GM18867 (cell line): ENCODE data around the gene MED14.
"Not testable (repeated sequence)": the region's sequence is repeated elsewhere in the genome, so short reads cannot be mapped to it uniquely, and the experiment has no call there.

Experiments
- ATAC-seq: cut with Tn5 transposase; IDR thresholded peaks from one replicate; pipeline ENCODE4 v1.9.1; 2021; ENCODE audit warnings: mild to moderate bottlenecking, moderate library complexity; ENCODE audit not compliant: unreplicated experiment

MED14 gene

DNA sequence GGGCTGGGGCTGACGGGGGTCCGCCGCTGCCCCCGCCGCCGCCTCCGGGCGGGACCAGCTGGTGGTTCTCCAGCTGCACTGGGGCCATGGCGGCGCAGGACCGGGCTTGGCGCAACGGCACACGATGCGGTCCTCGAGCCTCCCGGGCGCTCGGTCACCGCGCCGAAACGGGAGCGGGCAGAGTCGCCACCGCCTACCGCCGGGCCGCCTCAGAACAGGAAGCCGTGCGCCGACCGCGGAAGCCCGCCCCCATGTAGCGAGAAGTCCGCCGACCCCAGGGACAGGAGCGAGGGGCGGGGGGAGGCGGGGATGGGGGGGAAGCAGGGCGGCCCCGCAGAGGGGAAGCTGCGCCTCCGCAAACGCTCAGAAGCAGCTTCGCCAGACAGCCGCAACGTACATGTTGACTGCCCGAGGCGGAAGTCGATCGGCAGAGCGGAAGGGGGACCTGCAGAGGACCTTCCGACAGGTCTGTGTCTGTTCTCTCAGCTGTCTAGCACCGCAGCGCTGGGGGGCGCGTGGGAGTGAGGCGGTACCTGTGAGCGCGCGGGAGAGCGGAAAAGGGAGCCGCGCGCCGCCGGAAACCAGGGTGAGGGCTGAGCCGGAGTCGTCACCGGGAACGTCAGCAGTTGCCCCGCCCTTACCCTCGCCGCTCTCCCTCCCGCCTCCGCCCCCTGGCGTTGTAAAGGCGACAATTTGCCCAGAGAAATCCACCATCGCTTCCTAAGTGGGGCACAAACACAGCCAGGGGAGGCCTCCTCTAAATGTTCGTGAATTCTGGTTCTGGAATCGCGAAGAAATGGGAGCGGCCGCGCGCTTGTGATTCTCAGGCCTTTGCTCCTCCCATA, at the start of gene MED14:
MED14 (minus strand) TSS at position 218 of the 845 bp plus-strand sequence; CDS start at position 88, 130 bp downstream.
- ATAC-seq = peak; percentile 87

DNA sequence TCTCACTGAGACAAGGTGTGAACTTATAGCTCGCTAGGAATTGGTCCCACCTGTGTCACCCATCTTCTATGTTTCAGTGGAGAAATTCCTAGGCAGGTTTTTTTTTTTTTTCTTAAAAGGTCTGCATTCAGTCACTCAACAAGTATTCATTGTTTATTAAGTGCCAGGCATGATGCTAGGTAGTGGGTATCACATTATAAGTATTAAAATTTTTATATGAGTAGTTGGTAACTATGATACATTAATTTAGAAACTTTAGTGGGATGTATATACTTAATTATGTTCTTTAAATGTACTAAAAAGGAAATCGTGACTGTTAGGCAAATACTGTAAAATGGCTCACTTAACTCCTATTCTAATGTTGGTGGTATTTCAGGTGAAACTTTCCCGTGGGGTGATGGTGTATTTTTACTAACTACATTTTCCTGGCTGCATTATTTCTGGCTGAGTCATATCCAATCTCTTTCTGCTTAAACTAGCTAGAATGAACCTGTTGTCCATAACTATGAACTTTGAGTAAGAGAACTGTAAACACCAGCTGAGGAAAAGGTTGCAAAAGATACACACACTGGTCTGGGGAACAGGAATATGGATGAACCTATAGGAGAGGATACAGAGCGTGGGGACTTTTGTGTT, 49.3 kb upstream of the MED14 start:
- no peak for ATAC-seq

DNA sequence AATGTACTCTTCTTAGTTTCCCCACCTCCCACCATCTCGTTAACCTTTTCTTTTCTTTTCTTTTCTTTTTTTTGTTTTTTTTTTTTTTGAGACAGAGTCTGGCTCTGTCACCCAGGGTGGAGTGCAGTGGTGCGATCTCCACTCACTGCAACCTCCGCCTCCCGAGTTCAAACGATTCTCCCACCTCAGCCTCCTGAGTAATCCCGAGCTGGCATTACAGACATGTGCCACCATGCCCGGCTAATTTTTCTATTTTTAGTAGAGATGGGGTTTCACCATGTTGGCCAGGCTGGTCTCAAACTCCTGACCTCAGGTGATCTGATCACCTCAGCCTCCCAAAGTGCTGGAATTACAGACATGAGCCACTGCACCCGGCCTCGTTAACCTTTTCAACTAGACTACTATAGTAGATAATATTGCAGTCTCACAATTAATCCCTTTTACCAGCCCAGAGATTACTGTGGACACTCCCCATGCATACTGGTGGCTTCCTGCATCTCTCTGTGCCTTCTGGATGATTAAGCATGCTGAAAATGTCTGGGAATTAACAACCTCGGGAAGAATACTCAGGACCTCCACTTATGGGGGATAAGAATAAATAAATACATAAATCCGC, 47.4 kb upstream of the MED14 start:
- ATAC-seq = not testable (repeated sequence)

DNA sequence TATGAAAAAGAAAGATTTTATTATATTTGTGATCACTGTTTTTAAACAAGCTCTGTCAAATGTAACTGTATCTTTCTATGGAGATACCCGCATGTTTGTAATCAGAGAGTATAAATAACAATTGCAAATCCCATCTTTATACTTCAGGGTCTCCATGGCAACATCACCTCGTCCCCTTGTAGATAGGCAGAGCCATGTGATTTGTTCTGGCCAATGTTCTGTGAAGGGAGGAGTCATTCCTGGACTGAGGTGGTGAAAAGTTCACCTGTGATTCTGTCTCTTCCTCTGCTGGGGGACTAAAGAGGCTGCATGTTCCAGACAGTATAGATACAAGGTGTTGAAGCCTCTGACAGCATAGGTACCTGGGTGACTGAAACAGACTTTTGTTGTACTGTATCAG, 45.6 kb upstream of the MED14 start:
- ATAC-seq = no peak

DNA sequence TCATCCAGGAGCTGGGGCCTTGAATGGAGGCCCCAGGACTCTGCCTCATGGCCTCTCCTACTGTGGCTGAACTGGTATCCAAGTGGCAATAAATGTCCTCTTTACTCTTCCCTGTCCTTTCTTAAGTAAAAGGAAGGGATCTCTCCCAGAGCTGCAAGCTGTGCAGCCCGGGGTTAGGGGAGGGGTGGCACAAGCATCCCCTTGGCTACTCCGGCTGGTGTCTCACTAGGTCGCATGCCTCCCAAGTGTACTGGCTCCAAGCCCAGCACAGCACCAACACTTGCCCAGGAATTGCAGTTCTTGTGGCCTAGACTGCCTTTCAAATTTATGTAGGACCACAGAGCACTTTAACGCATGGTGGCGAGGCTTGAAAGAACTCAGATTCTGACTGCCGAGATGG, 44.7 kb upstream of the MED14 start:
- ATAC-seq = no peak

DNA sequence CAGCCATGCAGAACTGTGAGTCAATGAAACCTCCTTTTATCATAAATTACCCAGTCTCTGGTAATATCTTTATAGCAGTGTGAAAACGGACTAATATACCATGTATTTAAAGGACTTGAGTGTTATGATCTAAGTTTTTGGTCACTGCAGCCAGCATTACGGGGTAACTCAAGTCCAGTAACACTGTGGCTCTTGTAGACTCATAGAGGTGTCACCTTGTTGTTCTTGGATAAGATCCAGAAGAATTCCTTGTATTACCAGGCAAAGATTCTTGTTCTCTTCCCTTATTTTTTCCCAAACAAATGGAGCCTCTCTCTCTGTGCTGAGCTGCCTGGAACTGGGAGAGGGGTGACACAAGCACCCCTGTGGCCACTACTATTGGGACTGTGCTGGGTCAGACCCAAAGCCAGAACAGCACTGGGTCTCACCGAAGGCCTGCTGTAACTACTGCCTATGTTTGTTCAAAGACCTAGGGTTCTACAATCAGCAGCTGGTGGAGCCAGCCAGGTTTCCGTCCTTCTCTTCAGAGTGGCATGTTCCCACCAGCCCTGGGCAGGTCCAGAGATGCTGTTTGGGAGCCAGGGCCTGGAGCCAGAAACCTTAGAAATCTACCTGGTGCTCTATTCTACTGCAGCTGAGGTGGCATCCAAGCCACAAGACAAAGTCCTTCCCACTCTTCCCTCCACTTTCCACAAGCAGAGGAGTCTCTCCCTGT, 43.7 kb upstream of the MED14 start:
- no peak for ATAC-seq

DNA sequence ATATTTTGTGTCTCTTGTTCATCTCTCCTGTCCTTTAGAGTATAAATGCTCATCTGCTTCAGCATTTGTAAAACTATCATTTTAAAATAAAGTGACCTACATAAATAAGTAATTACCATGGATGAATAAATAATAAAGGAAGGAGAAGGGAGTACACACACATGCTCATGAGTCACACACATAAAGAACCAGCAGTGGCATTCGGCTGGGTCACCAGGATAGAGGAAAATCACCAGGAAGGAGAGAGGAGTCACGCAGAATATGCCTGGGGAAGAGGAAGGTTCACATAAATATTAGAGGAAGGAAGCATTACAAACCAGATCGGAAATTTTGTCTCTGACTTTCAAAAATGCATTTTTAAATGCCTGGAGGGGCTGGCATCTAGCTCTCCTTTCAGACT, 38.5 kb upstream of the MED14 start:
- no peak for ATAC-seq

DNA sequence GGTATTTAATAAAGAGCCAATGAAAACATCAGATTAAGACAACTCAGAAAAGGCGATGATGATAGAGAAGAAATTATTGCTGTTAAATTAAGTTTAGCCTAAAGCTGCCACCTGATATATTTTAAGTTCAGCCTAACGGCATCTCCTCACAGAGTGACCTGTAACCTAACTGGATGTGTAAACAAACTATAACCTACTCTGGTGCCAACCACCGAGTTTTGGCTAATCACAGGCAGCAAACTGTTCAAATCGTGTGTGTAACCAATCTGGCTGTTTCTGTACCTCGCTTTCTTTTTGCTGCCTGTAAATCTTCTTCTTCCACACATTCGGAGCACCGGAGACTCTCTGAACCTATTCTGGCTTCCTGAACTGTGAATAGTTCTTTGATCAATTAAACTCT, 37.8 kb upstream of the MED14 start:
- no peak for ATAC-seq

DNA sequence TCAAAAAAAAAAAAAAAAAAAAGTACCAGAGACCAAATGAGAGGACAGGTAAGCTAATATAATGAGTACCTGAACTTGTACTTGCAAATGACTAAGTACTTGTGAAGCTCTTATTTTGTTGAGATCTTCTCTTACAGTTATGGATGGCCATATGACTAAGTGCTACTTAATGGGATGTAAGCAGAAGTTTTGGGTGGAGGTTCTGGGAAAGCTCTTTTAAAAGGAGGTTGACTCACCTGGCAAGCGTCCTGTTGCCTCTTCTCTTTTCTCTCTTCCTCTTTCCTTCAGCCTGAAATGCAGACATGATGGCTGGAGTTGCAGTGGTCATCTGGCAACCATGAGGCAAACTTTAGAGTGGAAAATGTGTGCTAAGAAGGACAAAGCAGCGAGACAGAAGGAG, 36.9 kb upstream of the MED14 start:
- ATAC-seq = no peak

DNA sequence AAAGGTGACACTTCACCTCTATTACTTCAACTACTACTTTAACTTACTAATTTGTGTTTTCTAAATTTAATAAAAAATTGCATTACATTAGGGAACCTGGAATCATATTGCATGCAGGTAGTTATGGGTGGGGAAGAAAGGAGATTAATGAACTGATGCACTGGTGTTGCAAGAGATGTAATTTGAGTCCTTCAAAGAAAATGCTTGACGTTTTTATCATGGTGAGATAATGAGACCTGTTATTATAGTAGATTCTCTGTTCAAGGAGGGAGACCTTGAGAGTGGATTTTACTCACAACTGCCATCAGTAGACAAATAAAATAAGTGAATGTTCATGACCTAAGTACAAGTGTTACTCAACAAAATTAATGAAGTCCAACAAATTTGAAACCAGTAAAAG, 26.4 kb upstream of the MED14 start:
- no peak for ATAC-seq

DNA sequence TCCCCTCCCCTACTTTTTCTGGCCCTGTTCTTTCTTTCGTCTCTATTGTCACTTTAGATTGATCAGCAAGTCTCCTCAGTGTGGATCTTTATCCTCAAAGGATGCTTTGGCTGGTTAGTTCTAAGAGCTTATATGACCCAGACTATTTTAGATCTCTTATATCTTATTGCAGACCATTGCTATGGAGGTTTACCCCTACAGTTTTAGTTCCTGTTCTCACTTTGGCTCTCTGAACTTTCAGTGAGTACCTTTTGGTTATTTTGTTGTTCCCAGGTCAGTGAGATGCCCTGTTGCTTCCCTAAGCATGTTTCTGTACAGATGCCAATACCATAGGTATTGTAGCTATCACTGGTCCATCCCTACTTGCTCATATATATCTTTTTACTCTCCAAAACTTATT, 24.0 kb upstream of the MED14 start:
- peak; percentile 60 for ATAC-seq

DNA sequence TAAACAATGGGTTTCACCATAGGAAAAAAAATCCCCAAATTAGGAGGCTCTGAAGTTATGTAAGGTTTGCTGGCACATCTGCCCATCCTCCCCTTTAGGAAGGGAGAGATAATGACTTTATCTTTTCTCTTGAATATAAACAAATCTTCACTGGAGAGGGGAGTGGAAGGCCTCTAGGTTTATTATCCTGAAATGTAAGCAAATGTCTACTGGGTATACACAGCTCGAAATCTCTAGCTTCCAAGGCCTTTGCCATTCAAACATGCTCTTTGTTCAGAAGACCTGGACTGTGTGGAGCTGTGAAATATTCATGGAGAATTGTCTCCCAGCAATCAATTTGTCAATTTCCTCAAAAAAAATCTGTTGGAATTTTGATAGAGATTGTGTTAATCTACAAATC, 21.7 kb upstream of the MED14 start:
- no peak for ATAC-seq

DNA sequence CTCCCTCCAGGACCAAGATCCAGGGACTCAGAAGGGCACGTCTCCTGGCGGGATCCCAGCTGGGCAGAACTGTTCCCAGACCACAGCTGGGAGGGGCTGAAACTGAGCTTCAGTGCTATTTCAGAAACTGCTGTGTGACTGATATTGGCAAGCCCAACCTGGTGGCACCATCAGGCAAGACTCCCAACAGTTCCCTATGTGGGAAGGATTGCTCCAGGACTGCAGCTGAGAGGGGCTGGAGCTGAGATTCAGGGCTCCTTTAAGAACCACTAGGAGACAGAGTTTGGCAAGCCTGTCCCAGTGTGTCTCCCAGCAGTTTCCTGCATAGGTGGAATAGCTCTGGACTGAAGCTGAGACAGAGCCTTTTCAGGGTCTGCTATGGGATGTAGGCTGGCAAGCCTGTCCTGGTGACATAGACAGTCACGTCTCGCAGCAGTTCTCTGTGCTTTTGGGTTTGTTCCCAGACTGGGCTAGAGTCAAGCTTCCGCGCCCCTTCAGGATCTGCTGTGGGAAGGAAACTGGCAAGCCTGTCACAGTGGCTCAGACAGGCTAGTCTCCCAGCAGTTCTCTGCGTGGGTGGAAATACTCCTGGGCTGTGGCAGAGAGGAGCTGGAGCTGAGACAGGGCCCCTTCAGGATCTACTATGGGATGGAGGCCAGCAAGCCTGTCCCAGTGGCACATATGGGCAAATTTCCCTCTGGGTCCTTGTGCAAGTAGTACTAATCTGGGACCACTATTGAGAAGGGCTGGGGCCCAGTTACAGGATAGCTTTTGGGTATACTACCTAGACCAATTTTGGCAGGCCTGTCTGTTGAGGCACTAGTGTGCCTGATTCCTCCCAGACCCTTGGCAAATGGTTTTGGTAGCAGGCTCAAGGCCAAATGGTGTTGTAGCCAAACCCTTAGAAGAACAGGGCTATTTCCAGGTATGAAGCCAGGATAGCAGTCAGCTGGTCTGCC, 20.2 kb upstream of the MED14 start:
- ATAC-seq = no peak

DNA sequence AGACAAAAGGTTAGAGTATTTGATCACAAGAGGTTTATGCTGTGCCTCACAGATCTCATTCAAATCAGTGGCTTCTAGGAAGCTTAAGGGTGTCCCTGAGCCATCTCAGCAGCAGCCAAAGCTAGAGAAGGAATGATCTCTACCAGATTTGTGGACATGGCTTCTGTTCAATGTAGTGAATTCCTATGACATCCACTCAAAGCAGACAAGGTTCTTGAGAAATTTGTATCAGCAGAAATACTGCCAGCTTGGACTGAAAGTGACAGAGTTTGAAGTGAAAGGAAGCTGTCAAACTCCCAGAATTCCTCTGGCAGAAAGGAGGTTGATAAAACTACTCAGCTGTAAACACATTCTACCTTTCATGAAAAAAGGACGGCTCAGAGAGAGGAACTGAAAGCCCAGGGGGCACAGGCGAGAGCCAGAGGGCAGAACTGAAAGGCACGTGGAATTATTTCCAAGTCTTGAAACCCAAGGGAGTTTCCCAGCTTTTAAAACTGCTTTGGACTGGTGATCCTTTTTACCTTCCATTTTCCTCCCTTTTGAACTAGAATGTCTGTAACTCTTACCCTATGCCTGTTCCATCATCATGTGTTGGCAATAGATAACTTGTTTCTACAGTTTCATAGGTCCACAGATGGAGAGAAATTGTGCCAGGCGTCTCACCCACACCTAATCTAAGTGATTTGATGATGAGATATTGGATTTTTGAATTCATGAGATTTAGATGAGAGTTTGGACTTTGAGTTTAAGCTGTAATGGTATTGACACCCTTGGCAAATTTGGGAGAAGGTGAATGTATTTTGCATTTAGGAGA, 14.5 kb upstream of the MED14 start:
- no peak for ATAC-seq

DNA sequence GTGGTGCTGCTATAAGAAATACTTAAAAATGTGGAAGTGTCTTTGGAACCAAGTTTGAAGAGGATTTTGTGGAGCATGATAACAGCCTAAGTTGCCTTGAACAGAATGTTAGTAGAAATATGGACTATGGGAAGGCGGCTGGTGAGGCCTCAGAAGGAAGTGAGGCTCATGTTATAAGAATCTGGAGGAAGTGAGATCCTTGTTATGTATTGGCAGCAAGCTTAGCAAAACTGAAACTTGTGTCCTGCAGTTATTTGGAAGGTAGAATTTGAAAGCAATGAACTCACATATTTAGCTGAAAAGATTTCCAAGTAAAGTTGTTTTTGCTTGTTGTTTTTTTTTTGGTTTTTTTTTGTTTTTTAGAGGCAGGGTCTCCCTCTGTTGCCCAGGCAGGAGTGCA, 13.6 kb upstream of the MED14 start:
- ATAC-seq = no peak

DNA sequence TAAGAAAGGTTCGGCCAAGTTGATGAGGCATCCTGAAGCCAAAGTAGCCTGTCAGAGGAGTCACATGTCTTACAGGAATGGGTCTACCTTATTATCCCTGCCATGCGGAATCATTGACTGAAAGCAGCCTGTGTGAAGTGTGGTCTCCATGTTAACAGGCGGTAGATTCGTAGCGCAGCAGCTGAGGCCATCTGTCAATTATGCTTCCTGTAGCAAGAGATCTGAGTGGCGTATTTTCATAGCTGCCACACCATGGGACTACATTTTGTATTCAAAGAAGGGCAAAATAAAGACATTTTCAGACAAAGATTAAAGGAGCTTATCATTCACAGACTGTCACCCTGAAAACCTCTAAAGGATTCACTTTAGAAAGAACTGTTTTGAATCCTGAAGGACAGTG, 11.2 kb upstream of the MED14 start:
- ATAC-seq = no peak

DNA sequence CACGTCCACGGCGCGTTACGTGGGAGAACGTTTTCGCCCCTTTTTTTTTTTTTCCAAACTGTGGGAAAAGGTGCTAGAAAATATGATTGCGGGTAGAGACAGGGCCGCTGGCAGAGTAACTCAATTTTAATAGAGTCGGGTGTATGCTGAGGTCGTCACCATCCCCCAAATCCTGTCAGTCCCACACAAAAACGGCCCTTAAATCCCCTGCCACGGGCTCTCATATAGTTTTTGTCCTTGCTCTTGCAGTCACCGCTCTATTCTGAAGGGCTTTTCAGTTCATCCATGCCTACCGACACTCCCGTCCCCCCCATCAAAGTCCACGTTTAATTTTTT, 796 bp upstream of the MED14 start:
- ATAC-seq = peak; percentile 3

DNA sequence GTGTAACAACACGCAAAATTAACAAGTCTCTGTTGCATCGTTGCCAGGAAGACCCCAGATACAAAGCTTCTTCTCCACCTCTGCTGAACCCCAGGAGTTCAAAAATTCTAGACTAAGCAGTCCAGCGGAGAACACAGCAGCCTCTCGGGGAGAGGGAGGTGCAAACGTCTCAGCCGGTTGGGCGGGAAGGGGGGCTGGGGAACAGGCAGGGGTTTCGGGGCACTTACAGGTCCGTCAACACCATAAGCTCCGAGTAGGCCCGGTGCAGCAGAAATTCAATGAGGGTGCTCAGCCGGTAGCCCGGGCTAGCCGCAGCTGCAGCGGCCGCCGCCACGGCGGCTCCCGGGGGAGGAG, 394 bp downstream of the MED14 start:
- ATAC-seq = no peak

DNA sequence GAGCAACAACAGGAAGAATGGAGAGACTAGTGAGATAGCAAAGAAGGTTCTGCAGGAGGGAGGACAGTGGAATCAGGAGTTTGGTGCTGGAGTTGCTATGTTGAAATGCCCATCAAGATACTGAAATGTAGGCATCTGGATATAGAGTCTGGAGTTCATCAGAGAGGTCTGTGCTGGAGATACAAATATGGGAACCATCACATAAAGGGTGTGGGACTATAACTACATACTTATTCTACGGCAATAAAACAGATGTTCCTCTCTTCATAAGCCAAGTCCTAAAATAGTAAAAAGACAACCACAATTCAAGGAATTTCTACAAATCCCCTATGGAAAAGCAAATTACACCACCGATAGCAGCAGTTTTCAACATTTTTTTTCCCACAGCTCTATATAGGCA, 1.6 kb downstream of the MED14 start:
- ATAC-seq = no peak

DNA sequence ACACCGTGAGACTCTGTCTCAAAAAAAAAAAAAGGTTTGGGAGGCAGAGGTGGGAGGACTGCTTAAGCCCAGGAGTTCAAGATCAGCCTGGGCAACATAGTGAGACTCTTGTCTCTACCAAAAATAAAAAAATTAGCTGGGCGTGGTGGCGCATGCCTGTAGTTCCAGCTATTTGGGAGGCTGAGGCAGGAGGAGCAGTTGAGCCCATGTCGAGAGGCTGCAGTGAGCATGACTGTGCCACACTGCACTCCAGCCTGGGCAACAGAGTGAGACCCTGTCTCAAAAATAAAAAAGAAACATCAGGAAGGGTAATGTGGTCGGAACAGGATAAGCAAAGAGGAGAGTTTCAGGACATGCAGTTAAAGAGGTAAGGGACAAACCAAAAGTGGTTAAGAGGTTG, 2.8 kb downstream of the MED14 start:
- ATAC-seq = not testable (repeated sequence)
